ENCODE results near the gene GYG1. TPM values are rescaled to one million over a fixed set of nuclear protein-coding genes. Genes with fewer than 3 reads are reported as not detected.

The GYG1 gene
- total and polyA plus RNA-seq, 2 of the 8 experiments (the other 6 are each of a cell fraction or from before 2014, with no cell fraction given) = 19.4 to 34.2 TPM

- TF ChIP-seq CTCF (IDR thresholded peaks at IDR 0.05; ENCODE audit: control extremely low read depth in 1 of 3, insufficient read depth in 1 of 3, low read depth in 1 of 3, low read length in 3 of 3) (no peak), HDAC2 (IDR thresholded peaks at IDR 0.05; ENCODE audit: borderline replicate concordance in 1 of 2, low read depth in 2 of 2, low read length in 2 of 2) (no peak)
Measured at GRCh38 chr3:148968321-148968720, 23.0 kb upstream of the GYG1 start (continued).
